Activated CD8-positive, alpha-beta memory T cell treated with anti-CD3 and anti-CD28 coated beads, Interleukin-2, amount 10 ng/mL, durations not matched to agents 7 days and 5 days (primary cell): Measurements from ENCODE around the gene GSK3A. TPM values are rescaled to one million over a fixed set of nuclear protein-coding genes. Genes with fewer than 3 reads are reported as not detected.

Experiments
- ATAC-seq: fragments of 150-1000 bp; cut with Tn5 transposase; one replicate; pipeline ENCODE4 v1.10.0; 2021; ENCODE audit warnings: moderate library complexity
- CTCF ChIA-PET: fragments of 350-600 bp; sonication (Branson Sonifier 250); formaldehyde crosslinking; loops from one replicate; lab custom pipeline; 2021; ENCODE audit warnings: antibody characterized with exemption; lab: Charles Lee
- DNase-seq: peaks from one replicate; pipeline ENCODE4 v3.0.0-alpha.2; 2020
- H3K27ac Mint-ChIP-seq: one replicate; pipeline ENCODE4 v1.8.0; 2021; ENCODE audit warnings: mild to moderate bottlenecking, mixed read lengths
- H3K27me3 Mint-ChIP-seq: one replicate; pipeline ENCODE4 v1.8.0; 2021; ENCODE audit warnings: mixed read lengths
- H3K36me3 Mint-ChIP-seq: one replicate; pipeline ENCODE4 v1.8.0; 2021; ENCODE audit warnings: mild to moderate bottlenecking, mixed read lengths
- H3K4me1 Mint-ChIP-seq: one replicate; pipeline ENCODE4 v1.8.0; 2021; ENCODE audit warnings: mixed read lengths
- H3K4me3 Mint-ChIP-seq: one replicate; pipeline ENCODE4 v1.8.0; 2021; ENCODE audit warnings: mild to moderate bottlenecking, moderate library complexity, mixed read lengths
- H3K9me3 Mint-ChIP-seq: one replicate; pipeline ENCODE4 v1.8.0; 2022; ENCODE audit warnings: low read depth, mixed read lengths
- total RNA-seq, 2 experiments: library from RNA; stranded (reverse); gene quantifications; one replicate each; pipeline ENCODE4 v1.2.3, GENCODE V29; 2021

The GSK3A gene
- total RNA-seq, 2 experiments from 2014 or later = 47.3 to 53.8 TPM

DNA sequence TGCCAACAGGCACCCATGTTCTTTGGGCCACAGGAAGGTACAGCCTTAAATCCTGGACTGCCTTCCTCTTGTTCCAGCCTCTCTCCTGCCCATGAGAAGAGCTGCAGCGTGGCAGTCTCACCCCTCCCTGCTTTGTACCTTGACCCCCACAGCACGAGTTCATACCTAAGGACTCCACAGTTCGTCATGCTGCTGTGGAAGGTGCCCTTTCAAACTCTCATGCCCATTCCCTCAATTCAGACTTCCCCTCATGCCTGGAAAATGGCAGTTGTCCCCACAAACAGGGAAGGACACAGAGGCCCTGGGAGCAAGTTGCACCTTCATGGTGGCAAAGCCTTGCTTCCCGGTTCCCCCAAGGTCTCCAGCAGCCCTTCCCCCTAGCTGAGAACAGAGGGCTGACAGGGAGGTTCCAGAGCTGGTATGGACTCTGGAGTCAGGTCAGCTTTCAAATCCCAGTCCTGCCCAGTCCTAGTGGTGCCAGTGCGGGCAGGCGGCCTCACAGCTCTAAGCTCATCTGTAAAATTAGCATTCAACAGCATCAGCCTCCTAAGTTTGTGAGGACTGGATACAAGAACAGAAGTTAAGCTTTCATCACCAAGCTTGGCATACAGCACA, 8.6 kb downstream of the GSK3A start:
- Mint-ChIP-seq H3K9me3 (no peaks in the 10 kb centered on the region), H3K27me3 (no peaks in the 10 kb centered on the region), H3K4me1 (peaks cover 3% of the 10 kb centered on the region), H3K4me3 (no peak overlapping the region), H3K27ac (no peak overlapping the region), H3K36me3 (peaks cover 46% of the 10 kb centered on the region)
- DNase-seq (no peak), ATAC-seq (no peak)
- CTCF ChIA-PET = interaction anchor here (0.5 to 2.0 kb wide), 7 partner anchors 10 to 125 kb away, joined by 3 to 14 read pairs (median 4); partner anchors contain the start of gene GSK3A

DNA sequence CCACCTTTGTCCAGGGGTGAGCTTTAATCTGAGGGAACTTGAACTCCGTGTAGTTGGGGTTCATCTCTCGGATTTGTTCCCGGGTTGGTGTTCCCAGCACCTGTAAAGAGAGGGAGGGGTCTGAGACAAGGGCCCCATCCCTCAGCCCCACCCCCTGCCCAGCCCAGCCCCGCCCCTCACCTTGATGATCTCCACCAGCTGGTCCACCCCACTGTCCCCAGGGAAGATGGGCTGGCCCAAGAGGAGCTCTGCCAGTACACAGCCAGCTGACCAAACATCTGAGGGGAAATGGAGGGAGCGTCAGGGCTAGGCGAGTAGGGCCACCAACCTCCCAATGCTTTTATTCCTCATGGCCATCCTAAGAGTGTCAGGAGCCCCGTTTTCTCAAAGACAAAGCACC, 9.3 kb downstream of the GSK3A start:
- H3K4me3 Mint-ChIP-seq = no peak overlapping the region
- no peaks in the 10 kb centered on the region for H3K9me3 Mint-ChIP-seq
- DNase-seq (no peak), ATAC-seq (no peak)
- H3K27ac Mint-ChIP-seq = no peak overlapping the region
- H3K36me3 Mint-ChIP-seq = peaks cover 47% of the 10 kb centered on the region
- peaks cover 5% of the 10 kb centered on the region for H3K4me1 Mint-ChIP-seq
- H3K27me3 Mint-ChIP-seq = no peaks in the 10 kb centered on the region
- CTCF ChIA-PET = interaction anchor here (0.7 to 2.0 kb wide), 4 partner anchors 11 to 125 kb away, joined by 4 to 14 read pairs (median 5); partner anchors contain the start of gene GSK3A

DNA sequence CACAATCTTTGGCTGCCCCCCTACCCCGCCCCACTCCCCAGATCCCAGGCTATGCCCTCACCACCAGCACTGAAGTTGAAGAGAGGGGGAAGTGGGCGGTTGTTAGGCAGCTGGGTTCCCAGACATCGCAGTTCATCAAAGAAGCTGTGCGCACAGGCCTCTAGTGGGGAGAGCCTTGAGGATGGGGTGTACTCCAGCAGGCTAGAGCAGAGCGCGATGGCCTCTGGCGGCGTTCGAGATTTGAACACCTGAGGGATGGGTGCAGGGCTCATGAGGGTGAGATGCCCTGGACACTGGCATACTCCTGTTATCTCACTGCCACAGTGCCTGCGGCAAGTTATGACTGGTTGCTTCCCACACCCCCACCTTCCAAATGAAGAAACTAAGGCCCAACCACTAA, 10.0 kb downstream of the GSK3A start:
- Mint-ChIP-seq H3K27ac (peak overlapping the region; percentile 17), H3K27me3 (no peaks in the 10 kb centered on the region), H3K4me1 (peaks cover 5% of the 10 kb centered on the region), H3K4me3 (no peak overlapping the region), H3K36me3 (peaks cover 47% of the 10 kb centered on the region), H3K9me3 (no peaks in the 10 kb centered on the region)
- CTCF ChIA-PET = interaction anchor here (1.5 kb wide), 1 partner anchor 124 kb away, joined by 4 read pairs; no protein-coding TSS in a partner anchor
- DNase-seq (no peak), ATAC-seq (no peak)

DNA sequence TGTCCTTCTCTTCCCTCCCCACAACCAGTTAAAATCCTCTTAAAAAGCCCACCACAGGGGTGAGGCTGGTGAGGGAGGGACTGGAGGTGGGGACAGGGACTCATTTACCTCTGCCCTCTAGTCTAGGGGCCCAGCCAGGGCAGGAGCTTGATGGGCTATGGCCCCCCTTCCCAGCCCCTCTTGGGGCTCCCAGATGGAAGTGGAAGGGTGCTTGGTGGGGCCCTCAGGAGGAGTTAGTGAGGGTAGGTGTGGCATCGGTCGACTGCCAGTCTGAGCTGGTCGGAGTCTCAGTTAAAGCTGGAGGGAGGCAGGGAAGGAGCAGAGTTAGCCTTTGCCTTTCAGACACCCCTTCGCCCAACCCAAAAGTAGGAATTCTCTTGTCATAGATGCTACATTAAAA, 11.8 kb downstream of the GSK3A start:
- CTCF ChIA-PET = interaction anchor here (0.7 to 1.1 kb wide), 2 partner anchors 84 to 122 kb away, joined by 3 read pairs; no protein-coding TSS in a partner anchor
- Mint-ChIP-seq H3K27ac (no peak overlapping the region), H3K9me3 (no peaks in the 10 kb centered on the region), H3K36me3 (peaks cover 52% of the 10 kb centered on the region), H3K4me1 (peaks cover 7% of the 10 kb centered on the region), H3K4me3 (no peak overlapping the region), H3K27me3 (no peaks in the 10 kb centered on the region)
- no peak for ATAC-seq
- DNase-seq = no peak

DNA sequence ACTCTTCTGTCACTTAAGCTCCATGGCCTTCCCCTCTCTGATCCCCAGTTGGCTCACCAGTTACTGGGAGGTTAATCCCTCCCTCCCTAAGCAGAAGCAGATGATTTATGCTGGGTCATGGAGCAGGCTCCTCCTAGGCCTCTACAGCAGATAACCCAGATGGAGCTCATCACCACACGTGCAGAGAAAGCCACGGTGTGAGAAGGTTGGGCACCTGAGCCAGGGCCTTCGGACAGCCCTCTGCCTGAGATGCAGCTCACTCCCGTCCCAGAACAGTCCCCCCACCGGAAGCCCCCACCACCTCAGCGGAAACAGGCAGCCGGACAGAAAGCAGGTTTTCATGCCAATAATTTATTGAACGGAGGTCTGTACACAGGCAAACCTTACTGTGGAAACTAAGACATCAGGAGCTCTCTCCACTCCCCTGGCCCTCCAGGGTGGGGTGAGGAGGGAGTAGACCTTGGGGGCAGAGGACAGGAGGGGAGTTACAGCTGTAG, 12.5 kb downstream of the GSK3A start:
- CTCF ChIA-PET = interaction anchor here (0.7 to 1.1 kb wide), 2 partner anchors 84 to 121 kb away, joined by 3 read pairs; no protein-coding TSS in a partner anchor
- Mint-ChIP-seq H3K27ac (no peak overlapping the region), H3K4me1 (peaks cover 7% of the 10 kb centered on the region), H3K27me3 (no peaks in the 10 kb centered on the region), H3K4me3 (no peak overlapping the region), H3K9me3 (no peaks in the 10 kb centered on the region), H3K36me3 (peaks cover 47% of the 10 kb centered on the region)
- ATAC-seq (no peak), DNase-seq (no peak)

DNA sequence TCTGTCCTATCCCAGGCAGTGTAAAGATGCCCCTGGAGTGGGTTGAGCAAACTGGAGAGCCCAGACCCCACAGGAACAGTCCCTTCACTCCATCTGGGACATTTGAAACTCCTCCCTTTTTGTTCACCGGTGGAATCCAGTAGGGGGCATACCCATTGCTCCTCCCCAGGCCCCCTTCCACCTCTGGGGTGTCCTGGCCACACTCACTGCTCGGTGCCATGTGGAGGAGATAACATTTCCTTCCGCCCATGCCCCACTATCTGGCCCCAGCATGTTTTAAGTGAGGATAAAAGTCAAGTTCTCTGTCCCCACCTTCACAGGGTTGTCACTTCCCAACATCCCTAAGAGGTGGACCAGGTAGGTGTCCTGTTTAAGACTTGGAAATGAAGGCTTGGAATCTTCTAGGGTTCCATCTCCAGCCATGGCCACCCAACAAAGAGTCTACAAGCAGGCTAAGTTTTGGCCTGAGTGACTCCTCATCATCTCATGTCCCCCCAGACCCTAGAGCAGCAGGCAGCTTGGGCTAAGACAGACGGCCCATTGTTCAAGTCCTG, 13.0 kb downstream of the GSK3A start:
- Mint-ChIP-seq H3K27me3 (no peaks in the 10 kb centered on the region), H3K9me3 (no peaks in the 10 kb centered on the region), H3K4me3 (no peak overlapping the region), H3K4me1 (peaks cover 7% of the 10 kb centered on the region), H3K27ac (no peak overlapping the region), H3K36me3 (peaks cover 45% of the 10 kb centered on the region)
- no peak for DNase-seq
- CTCF ChIA-PET = interaction anchor here (1.1 kb wide), 1 partner anchor 121 kb away, joined by 3 read pairs; no protein-coding TSS in a partner anchor
- no peak for ATAC-seq

DNA sequence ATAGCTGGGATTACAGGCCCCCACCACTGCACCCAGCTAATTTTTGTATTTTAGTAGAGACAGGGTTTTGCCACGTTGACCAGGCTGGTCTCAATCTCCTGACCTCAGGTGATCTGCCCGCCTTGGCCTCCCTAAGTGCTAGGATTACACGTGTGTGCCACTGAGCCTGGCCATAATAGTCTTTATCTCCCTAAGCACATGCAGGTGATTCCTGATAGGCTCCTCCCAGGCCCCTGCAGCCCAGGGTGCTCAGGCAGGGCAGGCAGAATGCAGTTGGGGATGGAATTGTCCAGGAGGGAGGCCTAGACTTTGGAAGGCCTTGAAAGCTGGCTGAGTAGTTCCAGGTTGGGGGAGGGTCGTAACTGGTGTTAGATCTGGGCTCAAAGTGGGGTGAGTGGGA, 13.8 kb downstream of the GSK3A start:
- DNase-seq = no peak
- CTCF ChIA-PET = interaction anchor here (1.0 kb wide), 1 partner anchor 119 kb away, joined by 4 read pairs; no protein-coding TSS in a partner anchor
- Mint-ChIP-seq H3K36me3 (peaks cover 42% of the 10 kb centered on the region), H3K4me3 (no peak overlapping the region), H3K27me3 (no peaks in the 10 kb centered on the region), H3K27ac (no peak overlapping the region), H3K4me1 (peaks cover 7% of the 10 kb centered on the region), H3K9me3 (no peaks in the 10 kb centered on the region)
- no peak for ATAC-seq

DNA sequence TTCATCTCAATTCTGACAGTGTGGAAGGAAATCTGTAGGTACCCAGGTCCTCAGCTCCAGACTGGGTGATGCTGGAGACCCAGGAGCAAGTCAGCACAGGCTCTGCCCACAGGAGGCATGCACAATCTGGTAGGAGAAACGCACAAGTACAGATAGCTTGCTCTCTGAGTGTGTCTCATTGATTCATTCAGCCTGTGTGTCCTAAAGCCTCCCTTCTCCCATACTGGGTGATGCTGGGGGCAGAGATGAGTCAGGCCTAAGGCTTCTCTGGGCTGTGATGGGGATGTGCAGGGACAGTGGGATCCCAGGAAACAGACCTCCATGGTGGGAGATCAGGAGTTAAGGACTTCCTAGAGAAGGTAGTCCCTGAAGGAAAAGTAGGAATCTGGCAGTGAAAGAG, 15.5 kb downstream of the GSK3A start:
- ATAC-seq (no peak), DNase-seq (no peak)
- no peaks in the 10 kb centered on the region for H3K27me3 Mint-ChIP-seq
- peak overlapping the region; percentile 26 for H3K27ac Mint-ChIP-seq
- H3K9me3 Mint-ChIP-seq = no peaks in the 10 kb centered on the region
- H3K4me1 Mint-ChIP-seq = peaks cover 18% of the 10 kb centered on the region
- H3K36me3 Mint-ChIP-seq = peaks cover 39% of the 10 kb centered on the region
- no peak overlapping the region for H3K4me3 Mint-ChIP-seq
- CTCF ChIA-PET = interaction anchor here (0.8 to 2.0 kb wide), 4 partner anchors 10 to 58 kb away, joined by 3 to 4 read pairs (median 4); no protein-coding TSS in a partner anchor

DNA sequence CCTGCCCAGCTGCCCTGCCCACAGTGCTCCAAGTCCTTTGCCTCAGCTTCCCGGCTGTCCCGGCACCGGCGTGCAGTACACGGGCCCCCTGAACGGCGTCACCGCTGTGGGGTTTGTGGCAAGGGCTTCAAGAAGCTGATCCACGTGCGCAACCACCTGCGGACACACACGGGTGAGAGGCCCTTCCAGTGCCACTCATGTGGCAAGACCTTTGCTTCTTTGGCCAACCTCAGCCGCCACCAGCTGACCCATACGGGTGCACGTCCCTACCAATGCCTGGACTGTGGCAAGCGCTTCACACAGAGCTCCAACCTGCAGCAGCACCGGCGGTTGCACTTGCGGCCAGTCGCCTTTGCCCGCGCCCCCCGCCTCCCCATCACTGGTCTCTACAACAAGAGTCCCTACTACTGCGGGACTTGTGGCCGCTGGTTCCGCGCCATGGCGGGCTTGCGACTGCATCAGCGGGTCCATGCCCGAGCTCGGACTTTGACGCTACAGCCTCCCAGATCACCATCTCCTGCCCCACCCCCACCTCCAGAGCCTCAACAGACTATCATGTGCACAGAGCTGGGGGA, 16.6 kb downstream of the GSK3A start:
- ATAC-seq (no peak), DNase-seq (no peak)
- H3K4me3 Mint-ChIP-seq = no peak overlapping the region
- peaks cover 33% of the 10 kb centered on the region for H3K36me3 Mint-ChIP-seq
- H3K27me3 Mint-ChIP-seq = no peaks in the 10 kb centered on the region
- no peak overlapping the region for H3K27ac Mint-ChIP-seq
- CTCF ChIA-PET = interaction anchor here (0.8 to 2.0 kb wide), 4 partner anchors 11 to 59 kb away, joined by 3 to 4 read pairs (median 4); no protein-coding TSS in a partner anchor
- H3K4me1 Mint-ChIP-seq = peaks cover 26% of the 10 kb centered on the region
- no peaks in the 10 kb centered on the region for H3K9me3 Mint-ChIP-seq

DNA sequence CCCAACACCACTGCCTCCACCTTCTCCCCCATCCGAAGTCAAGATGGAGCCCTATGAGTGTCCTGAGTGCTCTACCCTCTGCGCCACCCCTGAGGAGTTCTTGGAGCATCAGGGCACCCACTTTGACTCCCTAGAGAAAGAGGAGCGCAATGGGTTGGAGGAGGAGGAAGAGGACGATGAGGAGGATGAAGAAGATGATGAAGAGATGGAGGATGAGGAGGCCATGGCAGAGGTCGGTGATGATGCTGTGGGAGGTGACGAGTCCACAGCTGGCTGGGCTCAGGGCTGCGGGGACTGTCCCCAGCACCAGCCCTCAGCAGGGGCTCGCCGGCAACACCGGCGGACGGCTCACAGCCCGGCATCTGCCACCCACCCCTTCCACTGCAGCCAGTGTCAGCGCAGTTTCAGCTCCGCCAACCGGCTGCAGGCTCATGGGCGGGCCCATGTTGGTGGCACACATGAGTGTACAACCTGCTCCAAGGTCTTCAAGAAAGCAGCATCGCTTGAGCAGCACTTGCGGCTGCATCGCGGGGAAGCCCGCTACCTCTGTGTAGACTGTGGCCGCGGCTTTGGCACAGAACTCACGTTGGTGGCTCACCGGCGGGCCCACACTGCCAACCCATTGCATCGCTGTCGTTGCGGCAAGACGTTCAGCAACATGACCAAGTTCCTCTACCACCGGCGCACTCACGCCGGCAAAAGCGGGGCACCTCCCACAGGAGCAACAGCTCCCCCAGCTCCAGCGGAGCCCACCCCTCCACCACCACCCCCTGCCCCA, 17.3 kb downstream of the GSK3A start:
- H3K4me1 Mint-ChIP-seq = peaks cover 31% of the 10 kb centered on the region
- DNase-seq (no peak), ATAC-seq (no peak)
- H3K9me3 Mint-ChIP-seq = no peaks in the 10 kb centered on the region
- CTCF ChIA-PET = interaction anchor here (2.0 kb wide), 1 partner anchor 54 kb away, joined by 4 read pairs; no protein-coding TSS in a partner anchor
- peaks cover 34% of the 10 kb centered on the region for H3K36me3 Mint-ChIP-seq
- no peak overlapping the region for H3K27ac Mint-ChIP-seq
- no peak overlapping the region for H3K4me3 Mint-ChIP-seq
- H3K27me3 Mint-ChIP-seq = no peaks in the 10 kb centered on the region

DNA sequence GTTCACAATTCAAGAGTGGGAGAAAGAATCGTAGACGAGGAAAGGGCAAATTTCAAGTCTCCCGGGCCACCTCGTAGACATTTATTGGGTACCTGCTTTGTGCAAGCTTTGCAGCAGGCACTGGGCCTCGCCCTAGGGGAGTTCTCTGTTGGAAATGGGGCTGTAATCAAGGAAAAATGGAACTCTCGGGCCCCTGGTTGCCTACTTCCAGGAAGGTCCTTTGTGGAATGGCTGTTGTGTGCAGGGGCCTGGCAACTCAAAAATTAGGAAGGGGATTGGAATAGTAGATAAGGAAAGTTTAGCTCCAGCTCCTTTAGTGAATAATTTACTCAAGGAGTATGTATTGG, 21.7 kb downstream of the GSK3A start:
- H3K4me3 Mint-ChIP-seq = peak overlapping the region; percentile 98
- no peaks in the 10 kb centered on the region for H3K9me3 Mint-ChIP-seq
- ATAC-seq (no peak), DNase-seq (no peak)
- H3K4me1 Mint-ChIP-seq = peaks cover 58% of the 10 kb centered on the region
- CTCF ChIA-PET = interaction anchor here (1.0 to 2.7 kb wide), 7 partner anchors 17 to 88 kb away, joined by 3 to 14 read pairs (median 4); no protein-coding TSS in a partner anchor
- H3K27ac Mint-ChIP-seq = peak overlapping the region; percentile 94
- peaks cover 21% of the 10 kb centered on the region for H3K36me3 Mint-ChIP-seq
- no peaks in the 10 kb centered on the region for H3K27me3 Mint-ChIP-seq

DNA sequence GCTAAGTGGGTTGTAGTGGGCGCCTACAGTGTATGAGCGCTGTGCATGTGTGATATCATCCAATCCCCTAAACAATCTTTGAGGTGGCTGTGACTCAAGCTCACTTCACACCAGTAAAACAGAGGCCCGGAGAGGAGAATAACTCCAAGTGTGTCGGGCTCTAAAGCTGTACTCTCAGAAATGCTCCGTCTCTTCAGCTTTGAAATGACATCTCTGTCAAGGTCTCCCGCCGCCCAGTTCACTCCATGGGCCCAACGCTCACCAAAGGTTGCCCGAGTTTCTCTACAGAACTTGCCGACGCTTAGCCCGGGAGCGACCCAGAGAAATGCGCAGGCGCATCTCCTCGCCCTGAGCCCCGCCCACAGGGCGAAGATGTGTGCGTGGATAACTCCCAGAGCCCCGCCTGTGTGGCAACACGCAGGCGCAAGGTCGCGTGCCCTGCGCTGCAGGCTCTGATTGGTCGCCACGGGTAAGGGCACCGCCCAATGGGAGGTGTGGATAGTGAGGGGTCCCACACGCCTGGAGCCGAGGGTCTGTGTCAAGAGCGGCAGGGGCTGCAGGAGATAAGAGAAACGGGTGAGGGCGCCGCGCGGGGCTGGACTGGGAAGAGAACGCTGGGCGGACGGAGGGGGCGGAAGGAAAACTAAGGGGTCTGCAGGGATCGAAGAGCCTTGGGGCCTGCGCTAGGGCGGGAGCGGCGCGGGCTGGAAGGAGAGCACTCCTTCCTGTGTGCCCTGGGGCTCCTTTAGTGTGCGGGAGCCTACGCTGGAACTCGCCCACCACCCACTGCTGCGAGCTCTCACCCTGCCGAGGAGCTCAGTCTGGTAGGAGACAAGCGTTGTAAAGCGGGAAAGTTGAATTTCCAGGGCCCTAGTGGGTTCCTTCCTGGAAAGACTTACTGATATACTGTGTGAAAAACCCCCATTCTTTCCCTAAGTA, 22.3 kb downstream of the GSK3A start, which contains the start of gene ZNF526:
TSS of gene ZNF526 (plus strand) at position 501 of the 939 bp plus-strand sequence. CDS start 4,092 bp downstream, outside the sequence.
- DNase-seq (peak; percentile 99), ATAC-seq (peak; percentile 87)
- Mint-ChIP-seq H3K27ac (peak within 1 kb of the TSS; percentile 94), H3K4me1 (peaks cover 65% of the 10 kb centered on the region), H3K36me3 (peaks cover 21% of the 10 kb centered on the region), H3K27me3 (no peaks in the 10 kb centered on the region), H3K9me3 (no peaks in the 10 kb centered on the region), H3K4me3 (peak within 1 kb of the TSS; percentile 98)
- CTCF ChIA-PET = interaction anchor here (0.7 to 2.7 kb wide), 12 partner anchors 17 to 112 kb away, joined by 3 to 14 read pairs (median 3); partner anchors contain the start of genes GSK3A and POU2F2
